SK-N-SH (cell line): ENCODE results near the gene EMP1. TPM values are rescaled to one million over a fixed set of nuclear protein-coding genes. Genes with fewer than 3 reads are reported as not detected.
A peak's percentile ranks its signal among the peaks of the same experiment; 100 is the strongest.

Source experiments
- CTCF ChIA-PET: fragments of 300-600, 350-600 bp; formaldehyde crosslinking; extraction: SDS; loops from one replicate; lab custom pipeline; 2021; lab: Yijun Ruan, JAX
- POLR2A ChIA-PET: fragments of 350-600 bp; sonication (Branson Sonifier 250); formaldehyde crosslinking; extraction: SDS; loops from one replicate; lab custom pipeline; 2020; ENCODE audit warnings: antibody characterized with exemption, inconsistent platforms; lab: Yijun Ruan, JAX
- DNase-seq: peaks from one replicate; pipeline ENCODE4 v3.0.0; 2012
- H2AFZ ChIP-seq: fragments of 200-600 bp; sonication (generic); 2 replicates; pipeline ENCODE4 v1.8.1; 2016; ENCODE audit warnings: antibody characterized with exemption, mild to moderate bottlenecking, low read depth
- H3F3A ChIP-seq: fragments of 200-600 bp; sonication (generic); replicated peaks from 2 replicates; pipeline ENCODE3; 2016; ENCODE audit warnings: antibody characterized with exemption, mild to moderate bottlenecking; ENCODE audit not compliant: insufficient read depth
- H3K27ac ChIP-seq, 2 experiments: fragments of 200-500 bp in 1 of 2; fragments of 200-600 bp in 1 of 2; sonication (Bioruptor generic) in 1 of 2; sonication (generic), shearing (Covaris generic) in 1 of 2; 2 replicates each; pipeline versions ENCODE4 v1.5.1 to v1.6.1; 2014 to 2016; ENCODE audit warnings: low read depth in 2 of 2, inconsistent platforms in 1 of 2, low read length in 1 of 2, mild to moderate bottlenecking in 1 of 2, mixed read lengths in 1 of 2
- H3K27me3 ChIP-seq: fragments of 200-600 bp; sonication (generic), shearing (Covaris generic); 2 replicates; pipeline ENCODE4 v1.6.1; 2016; ENCODE audit warnings: mixed run types; ENCODE audit not compliant: insufficient read depth
- H3K36me3 ChIP-seq, 2 experiments: fragments of 200-500 bp in 1 of 2; fragments of 200-600 bp in 1 of 2; sonication (Bioruptor generic) in 1 of 2; sonication (generic) in 1 of 2; replicated peaks in 1 of 2; 2 replicates each; pipeline versions ENCODE3 to v1.5.1; 2014 to 2016; ENCODE audit warnings: low read length in 1 of 2, mild to moderate bottlenecking in 1 of 2; ENCODE audit not compliant: insufficient read depth in 2 of 2, control insufficient read depth in 1 of 2
- H3K4me1 ChIP-seq, 2 experiments: fragments of 200-500 bp in 1 of 2; fragments of 200-600 bp in 1 of 2; sonication (Bioruptor generic) in 1 of 2; sonication (generic), shearing (Covaris generic) in 1 of 2; 2 replicates each; pipeline versions ENCODE4 v1.5.1 to v1.6.1; 2014 to 2016; ENCODE audit warnings: low read depth in 1 of 2, low read length in 1 of 2, mixed run types in 1 of 2; ENCODE audit not compliant: insufficient read depth in 2 of 2, control insufficient read depth in 1 of 2
- H3K4me2 ChIP-seq: fragments of 200-600 bp; sonication (generic), shearing (Covaris generic); 2 replicates; pipeline ENCODE4 v1.6.1; 2017; ENCODE audit warnings: mixed run types
- H3K4me3 ChIP-seq, 2 experiments: fragments of 200-500 bp in 1 of 2; fragments of 200-600 bp in 1 of 2; sonication (Bioruptor generic) in 1 of 2; sonication (generic), shearing (Covaris generic) in 1 of 2; 2 replicates each; pipeline versions ENCODE4 v1.5.1 to v1.8.1; 2014 to 2016; ENCODE audit warnings: low read depth in 2 of 2, inconsistent platforms in 1 of 2, low read length in 1 of 2, mild to moderate bottlenecking in 1 of 2, mixed read lengths in 1 of 2, moderate library complexity in 1 of 2
- H3K79me2 ChIP-seq: fragments of 200-600 bp; sonication (generic); 2 replicates; pipeline ENCODE4 v1.8.1; 2017; ENCODE audit warnings: mild to moderate bottlenecking; ENCODE audit not compliant: insufficient read depth
- H3K9ac ChIP-seq: fragments of 200-600 bp; sonication (generic); 2 replicates; pipeline ENCODE4 v1.6.1; 2017; ENCODE audit warnings: mixed run types
- H3K9me2 ChIP-seq: fragments of 200-600 bp; sonication (generic); 2 replicates; pipeline ENCODE4 v1.6.1; 2017; ENCODE audit warnings: mixed run types
- H3K9me3 ChIP-seq: fragments of 200-600 bp; sonication (generic); 2 replicates; pipeline ENCODE4 v1.6.1; 2017; ENCODE audit warnings: mixed run types, mild to moderate bottlenecking, moderate library complexity
- H4K20me1 ChIP-seq: fragments of 200-600 bp; sonication (generic); 2 replicates; pipeline ENCODE4 v1.6.1; 2017; ENCODE audit warnings: mild to moderate bottlenecking, mixed run types; ENCODE audit not compliant: insufficient read depth
- FOSL2 ChIP-seq: IDR thresholded peaks from 2 replicates; pipeline ENCODE4 v1.4.0; 2012; ENCODE audit warnings: low read depth, mild to moderate bottlenecking, moderate library complexity, borderline replicate concordance
- GABPA ChIP-seq: IDR thresholded peaks from 2 replicates; pipeline ENCODE4 v1.4.0; 2012; ENCODE audit warnings: low read depth, mild to moderate bottlenecking
- IRF3 ChIP-seq: fragments of 150-350 bp; IDR thresholded peaks from 2 replicates; pipeline ENCODE4 v1.6.1; 2016; ENCODE audit warnings: mild to moderate bottlenecking, low read depth, low read length
- JUND ChIP-seq: IDR thresholded peaks from 2 replicates; pipeline ENCODE4 v1.4.0; 2012
- PBX3 ChIP-seq: IDR thresholded peaks from 2 replicates; pipeline ENCODE4; 2012
- RXRA ChIP-seq: IDR thresholded peaks from 2 replicates; pipeline ENCODE4 v1.4.0; 2012; ENCODE audit warnings: low read depth, mild to moderate bottlenecking, borderline replicate concordance
- SMC3 ChIP-seq: IDR thresholded peaks from 2 replicates; pipeline ENCODE4 v1.6.1; 2012; ENCODE audit warnings: low read depth, low read length, improper control_type of control experiment
- TAF1 ChIP-seq: IDR thresholded peaks from 2 replicates; pipeline ENCODE4 v1.6.1; 2012; ENCODE audit warnings: low read depth, mild to moderate bottlenecking, low read length, moderate library complexity, borderline replicate concordance
- TCF12 ChIP-seq: IDR thresholded peaks from 2 replicates; pipeline ENCODE4 v1.4.0; 2012
- TEAD4 ChIP-seq: IDR thresholded peaks from 2 replicates; pipeline ENCODE4 v1.4.0; 2012; ENCODE audit warnings: mild to moderate bottlenecking, borderline replicate concordance; ENCODE audit not compliant: insufficient read depth
- ZBTB33 ChIP-seq: IDR thresholded peaks from 2 replicates; pipeline ENCODE4 v1.4.0; 2012; ENCODE audit warnings: low read depth, borderline replicate concordance
- WGBS: methylation state at CpG from one replicate; pipeline ENCODE4 v1.1.6; 2017; ENCODE audit warnings: low lambda C conversion rate; 5-methylcytosine and 5-hydroxymethylcytosine counted together
- polyA plus RNA-seq, 3 experiments: library from polyadenylated mRNA; depleted of rRNA; stranded (reverse); fragments of >200 nt; gene quantifications; 2 replicates each; pipeline ENCODE4 v1.2.3, GENCODE V29; 2012
- TF ChIP-seq, protein P1 (sequence below): IDR thresholded peaks from 2 replicates; pipeline ENCODE4 v1.6.1; 2012; ENCODE audit warnings: mild to moderate bottlenecking, low read depth, low read length, moderate library complexity

Gene EMP1
- polyA plus RNA-seq, 1 of the 3 experiments (the other 2 are of a cell fraction) = 67.4 TPM

DNA sequence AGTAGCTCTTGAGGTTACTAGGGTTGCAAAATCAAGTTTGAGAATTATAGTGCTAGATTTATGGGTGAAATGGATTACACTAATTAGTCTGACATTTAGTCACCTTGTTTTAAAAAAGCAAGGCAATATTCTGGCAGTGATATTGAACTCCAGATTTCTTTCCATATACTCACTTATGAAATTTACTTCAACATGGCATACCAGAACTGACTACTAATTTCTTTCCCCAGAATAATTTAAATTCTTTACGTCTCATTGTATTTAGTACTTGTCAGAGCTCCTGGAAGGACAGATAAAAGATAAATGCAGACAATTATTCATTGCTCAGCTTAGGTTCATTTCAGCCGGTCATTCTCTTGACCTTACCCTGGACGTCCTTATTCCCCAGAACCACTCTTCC is 24.3 kb downstream of the EMP1 start:
- Histone ChIP-seq H3K9ac (no peak overlapping the region), H3K4me1 (no peaks in the 10 kb centered on the region), H4K20me1 (no peaks in the 10 kb centered on the region), H3K27ac (0 out of 4 replicates have a peak overlapping the region, but pooled peaks of 1 of the 2 experiments have one; percentile 8)
- no peak for DNase-seq
- CTCF ChIA-PET = interaction anchor here (2.0 to 6.0 kb wide), 2 partner anchors 9 to 305 kb away, joined by 10 to 58 read pairs; no protein-coding TSS in a partner anchor
- TF ChIP-seq FOSL2 (peak; percentile 15; the same call in 1 of the 2 replicates), TCF12 (peak; percentile 43; the same call in 1 of the 2 replicates), GABPA (no peak), ZBTB33 (no peak), JUND (0 out of 2 replicates have a peak, but pooled peaks have one; percentile 27), PBX3 (peak; percentile 78), IRF3 (no peak), TEAD4 (peak; percentile 41; the same call in 1 of the 2 replicates), RXRA (peak; percentile 27; the same call in 1 of the 2 replicates)
- TF ChIP-seq, all 33 proteins: peak for 6
- Histone ChIP-seq H3F3A (peaks cover 13% of the 10 kb centered on the region), H3K4me3 (no peak overlapping the region), H2AFZ (no peak overlapping the region), H3K36me3 (peaks cover 3 to 36% of the 10 kb centered on the region in 2 experiments), H3K27me3 (no peaks in the 10 kb centered on the region), H3K79me2 (no peaks in the 10 kb centered on the region), H3K9me3 (no peaks in the 10 kb centered on the region), H3K9me2 (no peaks in the 10 kb centered on the region), H3K4me2 (no peak overlapping the region)
- POLR2A ChIA-PET = no interaction called here
- WGBS = 53% methylated on average over 3 of the region's 3 CpGs

GRCh38 chr12:13222076-13222475 is 25.6 kb downstream of the EMP1 start:
- CTCF ChIA-PET = interaction anchor here (1.0 to 6.0 kb wide), 2 partner anchors 11 to 209 kb away, joined by 3 to 58 read pairs; no protein-coding TSS in a partner anchor
- no peak overlapping the region for H3K4me2 ChIP-seq

More at GRCh38 chr12:13222076-13222475, 25.6 kb downstream of the EMP1 start:
- Histone ChIP-seq H3K4me1 (no peaks in the 10 kb centered on the region), H3K36me3 (peaks cover 0 to 23% of the 10 kb centered on the region in 2 experiments), H4K20me1 (no peaks in the 10 kb centered on the region), H3K27me3 (no peaks in the 10 kb centered on the region), H3K9me3 (no peaks in the 10 kb centered on the region), H3F3A (peaks cover 13% of the 10 kb centered on the region), H3K79me2 (no peaks in the 10 kb centered on the region), H3K9ac (no peak overlapping the region), H3K27ac (no peak overlapping the region), H2AFZ (no peak overlapping the region), H3K9me2 (no peaks in the 10 kb centered on the region), H3K4me3 (no peak overlapping the region)
- TF ChIP-seq, protein P1, sequence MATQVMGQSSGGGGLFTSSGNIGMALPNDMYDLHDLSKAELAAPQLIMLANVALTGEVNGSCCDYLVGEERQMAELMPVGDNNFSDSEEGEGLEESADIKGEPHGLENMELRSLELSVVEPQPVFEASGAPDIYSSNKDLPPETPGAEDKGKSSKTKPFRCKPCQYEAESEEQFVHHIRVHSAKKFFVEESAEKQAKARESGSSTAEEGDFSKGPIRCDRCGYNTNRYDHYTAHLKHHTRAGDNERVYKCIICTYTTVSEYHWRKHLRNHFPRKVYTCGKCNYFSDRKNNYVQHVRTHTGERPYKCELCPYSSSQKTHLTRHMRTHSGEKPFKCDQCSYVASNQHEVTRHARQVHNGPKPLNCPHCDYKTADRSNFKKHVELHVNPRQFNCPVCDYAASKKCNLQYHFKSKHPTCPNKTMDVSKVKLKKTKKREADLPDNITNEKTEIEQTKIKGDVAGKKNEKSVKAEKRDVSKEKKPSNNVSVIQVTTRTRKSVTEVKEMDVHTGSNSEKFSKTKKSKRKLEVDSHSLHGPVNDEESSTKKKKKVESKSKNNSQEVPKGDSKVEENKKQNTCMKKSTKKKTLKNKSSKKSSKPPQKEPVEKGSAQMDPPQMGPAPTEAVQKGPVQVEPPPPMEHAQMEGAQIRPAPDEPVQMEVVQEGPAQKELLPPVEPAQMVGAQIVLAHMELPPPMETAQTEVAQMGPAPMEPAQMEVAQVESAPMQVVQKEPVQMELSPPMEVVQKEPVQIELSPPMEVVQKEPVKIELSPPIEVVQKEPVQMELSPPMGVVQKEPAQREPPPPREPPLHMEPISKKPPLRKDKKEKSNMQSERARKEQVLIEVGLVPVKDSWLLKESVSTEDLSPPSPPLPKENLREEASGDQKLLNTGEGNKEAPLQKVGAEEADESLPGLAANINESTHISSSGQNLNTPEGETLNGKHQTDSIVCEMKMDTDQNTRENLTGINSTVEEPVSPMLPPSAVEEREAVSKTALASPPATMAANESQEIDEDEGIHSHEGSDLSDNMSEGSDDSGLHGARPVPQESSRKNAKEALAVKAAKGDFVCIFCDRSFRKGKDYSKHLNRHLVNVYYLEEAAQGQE = no peak
- TF ChIP-seq SMC3 (no peak), TAF1 (no peak), TCF12 (no peak)
- no peak for DNase-seq
- WGBS = 100% methylated on average over 2 of the region's 5 CpGs
- POLR2A ChIA-PET = no interaction called here
